ENCODE results near the gene NOC3L.
"Not testable (repeated sequence)": the region's sequence is repeated elsewhere in the genome, so short reads cannot be mapped to it uniquely, and the experiment has no call there.

The NOC3L gene

GRCh38 chr10:94363251-94363565, 469 bp upstream of the NOC3L start:
- DNase-seq (ENCODE audit: low read depth in 2 of 2): no peak

- no peak for DNase-seq (ENCODE audit: low read depth in 2 of 2)
These were observed 1.5 kb downstream of the NOC3L start for GRCh38 chr10:94361171-94361794.

GRCh38 chr10:94358480-94358879, 4.3 kb downstream of the NOC3L start:
- DNase-seq (ENCODE audit: low read depth in 2 of 2): no peak

GRCh38 chr10:94357193-94357592, 5.5 kb downstream of the NOC3L start:
- no peak for DNase-seq (ENCODE audit: low read depth in 2 of 2)

- no peak for DNase-seq (ENCODE audit: low read depth in 2 of 2)
These were observed 6.9 kb downstream of the NOC3L start for GRCh38 chr10:94355841-94356240.

- DNase-seq (ENCODE audit: low read depth in 2 of 2): no peak
These were observed 9.4 kb downstream of the NOC3L start for GRCh38 chr10:94353336-94353735.

GRCh38 chr10:94351089-94351488, 11.7 kb downstream of the NOC3L start:
- DNase-seq (ENCODE audit: low read depth in 2 of 2): no peak

- DNase-seq (ENCODE audit: low read depth in 2 of 2): not testable (repeated sequence)
These were observed 12.2 kb downstream of the NOC3L start for GRCh38 chr10:94350500-94350899.

- no peak for DNase-seq (ENCODE audit: low read depth in 2 of 2)
These were observed 13.4 kb downstream of the NOC3L start for GRCh38 chr10:94349327-94349726.

GRCh38 chr10:94344522-94345122, 18.1 kb downstream of the NOC3L start:
- no peak for DNase-seq (ENCODE audit: low read depth in 2 of 2)

GRCh38 chr10:94343151-94343550, 19.6 kb downstream of the NOC3L start:
- DNase-seq (ENCODE audit: low read depth in 2 of 2): no peak

GRCh38 chr10:94334857-94335256, 27.9 kb downstream of the NOC3L start:
- DNase-seq (ENCODE audit: low read depth in 2 of 2): no peak

GRCh38 chr10:94333051-94333450, 29.7 kb downstream of the NOC3L start:
- DNase-seq (ENCODE audit: low read depth in 2 of 2): no peak

GRCh38 chr10:94328613-94329012, 34.1 kb downstream of the NOC3L start:
- no peak for DNase-seq (ENCODE audit: low read depth in 2 of 2)

GRCh38 chr10:94327649-94328048, 35.1 kb downstream of the NOC3L start:
- no peak for DNase-seq (ENCODE audit: low read depth in 2 of 2)

GRCh38 chr10:94324609-94325233, 38.0 kb downstream of the NOC3L start:
- DNase-seq (ENCODE audit: low read depth in 2 of 2): no peak

GRCh38 chr10:94320285-94320914, 42.3 kb downstream of the NOC3L start:
- DNase-seq (ENCODE audit: low read depth in 2 of 2): peak; percentile 51 to 58

- no peak for DNase-seq (ENCODE audit: low read depth in 2 of 2)
These were observed 46.2 kb downstream of the NOC3L start for GRCh38 chr10:94316560-94316959.

GRCh38 chr10:94315975-94316464, 46.7 kb downstream of the NOC3L start:
- DNase-seq (ENCODE audit: low read depth in 2 of 2): no peak

GRCh38 chr10:94315024-94315451, 47.7 kb downstream of the NOC3L start:
- no peak for DNase-seq (ENCODE audit: low read depth in 2 of 2)

- no peak for DNase-seq (ENCODE audit: low read depth in 2 of 2)
These were observed 52.4 kb downstream of the NOC3L start for GRCh38 chr10:94310369-94310768.

- DNase-seq (ENCODE audit: low read depth in 2 of 2): no peak
These were observed 53.9 kb downstream of the NOC3L start for GRCh38 chr10:94308866-94309265.
